ENCODE measurements around the gene PROSER2.

The PROSER2 gene

GRCh38 chr10:11918384-11918783 lies 95.2 kb downstream of the PROSER2 start:
- no peak overlapping the region for H3K4me3 ChIP-seq (ENCODE audit: low read depth, low read length)
- no peak for TF ChIP-seq CTCF (IDR thresholded peaks at IDR 0.05; ENCODE audit: borderline replicate concordance, insufficient read depth, low read depth, low read length)

- no peak for TF ChIP-seq CTCF (IDR thresholded peaks at IDR 0.05; ENCODE audit: borderline replicate concordance, insufficient read depth, low read depth, low read length)
- no peak overlapping the region for H3K4me3 ChIP-seq (ENCODE audit: low read depth, low read length)
Observed at GRCh38 chr10:11919271-11919670, 96.1 kb downstream of the PROSER2 start.
